GM18867 (cell line): ENCODE results near the gene KMT2D.
A peak's percentile ranks its signal among the peaks of the same experiment; 100 is the strongest.

Experiments used
- ATAC-seq: cut with Tn5 transposase; IDR thresholded peaks from one replicate; pipeline ENCODE4 v1.9.1; 2021; ENCODE audit warnings: mild to moderate bottlenecking, moderate library complexity; ENCODE audit not compliant: unreplicated experiment

KMT2D gene

GRCh38 chr12:49060237-49061156, at the start of gene KMT2D:
KMT2D (minus strand) TSS chr12:49060794; CDS start chr12:49055324, 5,470 bp downstream.
- peak; percentile 48 for ATAC-seq

- no peak for ATAC-seq
These were observed 49.3 kb upstream of the KMT2D start for GRCh38 chr12:49109641-49110463.

GRCh38 chr12:49108958-49109404, 48.4 kb upstream of the KMT2D start:
- ATAC-seq: no peak

- no peak for ATAC-seq
These were observed 45.0 kb upstream of the KMT2D start for GRCh38 chr12:49105504-49106084.

GRCh38 chr12:49104822-49105221, 44.2 kb upstream of the KMT2D start:
- no peak for ATAC-seq

- ATAC-seq: no peak
These were observed 39.8 kb upstream of the KMT2D start for GRCh38 chr12:49100380-49100779.

- no peak for ATAC-seq
These were observed 38.1 kb upstream of the KMT2D start for GRCh38 chr12:49098703-49099102.

GRCh38 chr12:49098035-49098451, 37.4 kb upstream of the KMT2D start:
- no peak for ATAC-seq

GRCh38 chr12:49097381-49097780, 36.8 kb upstream of the KMT2D start:
- ATAC-seq: no peak

- ATAC-seq: no peak
These were observed 34.4 kb upstream of the KMT2D start for GRCh38 chr12:49094975-49095365.

GRCh38 chr12:49094160-49094974, 33.8 kb upstream of the KMT2D start, which contains the start of gene DHH:
DHH (minus strand) TSS chr12:49094801; CDS start chr12:49094512, 289 bp downstream.
- no peak for ATAC-seq

GRCh38 chr12:49093792-49094159, 33.2 kb upstream of the KMT2D start:
- no peak for ATAC-seq

GRCh38 chr12:49092816-49093406, 32.3 kb upstream of the KMT2D start:
- ATAC-seq: no peak

GRCh38 chr12:49092086-49092815, 31.7 kb upstream of the KMT2D start:
- no peak for ATAC-seq

GRCh38 chr12:49091836-49092085, 31.2 kb upstream of the KMT2D start:
- no peak for ATAC-seq

- ATAC-seq: no peak
These were observed 30.7 kb upstream of the KMT2D start for GRCh38 chr12:49091056-49091835.

- ATAC-seq: no peak
These were observed 29.5 kb upstream of the KMT2D start for GRCh38 chr12:49089821-49090773.

- no peak for ATAC-seq
These were observed 28.3 kb upstream of the KMT2D start for GRCh38 chr12:49088932-49089330.
